Cardiac muscle cell (in vitro differentiated cells and primary cell): ENCODE results near the gene APBB1IP. TPM values are rescaled to one million over a fixed set of nuclear protein-coding genes. Genes with fewer than 3 reads are reported as not detected.
A peak's percentile ranks its signal among the peaks of the same experiment; 100 is the strongest.

Experiments
- DNase-seq, 2 donors: peaks; one replicate each; pipeline versions ENCODE4 v3.0.0 to v3.0.0-alpha.2; 2010 to 2017; ENCODE audit warnings: low read depth in 1 of 2, low spot score in 1 of 2
- H3K27ac ChIP-seq: fragments of 200-600 bp; sonication (generic); 2 replicates; pipeline ENCODE4 v1.5.1; 2016
- H3K27me3 ChIP-seq: fragments of 200-600 bp; sonication (generic); 2 replicates; pipeline ENCODE4 v1.6.0; 2016; ENCODE audit warnings: control low read depth
- H3K36me3 ChIP-seq: fragments of 200-600 bp; sonication (generic); 2 replicates; pipeline ENCODE4 v1.5.1; 2016; ENCODE audit warnings: control low read depth
- H3K4me1 ChIP-seq: fragments of 200-600 bp; sonication (generic); 2 replicates; pipeline ENCODE4 v1.8.1; 2017; ENCODE audit warnings: low read depth, mild to moderate bottlenecking, mixed run types
- H3K4me3 ChIP-seq: fragments of 200-600 bp; sonication (generic); 2 replicates; pipeline ENCODE4 v1.5.1; 2016; ENCODE audit warnings: mild to moderate bottlenecking
- H3K9me3 ChIP-seq: fragments of 200-600 bp; sonication (generic); 2 replicates; pipeline ENCODE4 v1.5.1; 2017; ENCODE audit warnings: low read depth, mild to moderate bottlenecking, control low read depth
- CTCF ChIP-seq: IDR thresholded peaks from 2 replicates; pipeline ENCODE4 v1.5.1; 2012; ENCODE audit warnings: low read depth, mild to moderate bottlenecking, low read length
- polyA plus RNA-seq: library from polyadenylated mRNA; unstranded; fragments of >200 nt; fragmentation: Nextera tagmentation; extraction: Ambion mirVana; gene quantifications from 2 replicates; pipeline ENCODE4 v1.2.1, GENCODE V29; 2016
- total RNA-seq: library from RNA; depleted of rRNA; stranded (reverse); fragments of >200 nt; gene quantifications from 2 replicates; pipeline ENCODE4 v1.2.3, GENCODE V29; 2016

APBB1IP gene
- total and polyA plus RNA-seq, 2 experiments from 2014 or later, result not detected

- Histone ChIP-seq H3K27ac (no peak overlapping the region), H3K9me3 (no peaks in the 10 kb centered on the region), H3K4me3 (no peak overlapping the region), H3K36me3 (no peaks in the 10 kb centered on the region), H3K4me1 (no peaks in the 10 kb centered on the region), H3K27me3 (no peaks in the 10 kb centered on the region)
- DNase-seq, result no peak
- no peak for TF ChIP-seq CTCF
Measured at GRCh38 chr10:26520575-26520974, 82.4 kb downstream of the APBB1IP start.

GRCh38 chr10:26524161-26524896 lies 86.2 kb downstream of the APBB1IP start:
- no peak for TF ChIP-seq CTCF
- no peaks in the 10 kb centered on the region for H3K9me3 ChIP-seq
- H3K4me3 ChIP-seq, result no peak overlapping the region
- no peaks in the 10 kb centered on the region for H3K36me3 ChIP-seq
- peak in 1 of 2 donors; percentile 6 for DNase-seq
- no peaks in the 10 kb centered on the region for H3K27me3 ChIP-seq
- H3K27ac ChIP-seq, result no peak overlapping the region
- H3K4me1 ChIP-seq, result no peaks in the 10 kb centered on the region

- Histone ChIP-seq H3K27me3 (no peaks in the 10 kb centered on the region), H3K9me3 (no peaks in the 10 kb centered on the region), H3K4me1 (no peaks in the 10 kb centered on the region), H3K27ac (no peak overlapping the region), H3K36me3 (no peaks in the 10 kb centered on the region), H3K4me3 (no peak overlapping the region)
- no peak for TF ChIP-seq CTCF
- no peak for DNase-seq
Measured at GRCh38 chr10:26525586-26525985, 87.4 kb downstream of the APBB1IP start.

- TF ChIP-seq CTCF, result no peak
- Histone ChIP-seq H3K4me1 (no peaks in the 10 kb centered on the region), H3K4me3 (no peak overlapping the region), H3K27ac (no peak overlapping the region), H3K27me3 (no peaks in the 10 kb centered on the region), H3K36me3 (no peaks in the 10 kb centered on the region), H3K9me3 (no peaks in the 10 kb centered on the region)
- DNase-seq, result no peak
Measured at GRCh38 chr10:26527018-26527417, 88.9 kb downstream of the APBB1IP start.

GRCh38 chr10:26528048-26528447 lies 89.9 kb downstream of the APBB1IP start:
- no peaks in the 10 kb centered on the region for H3K27me3 ChIP-seq
- TF ChIP-seq CTCF, result no peak
- no peaks in the 10 kb centered on the region for H3K9me3 ChIP-seq
- H3K4me1 ChIP-seq, result no peaks in the 10 kb centered on the region
- no peak for DNase-seq
- H3K4me3 ChIP-seq, result no peak overlapping the region
- no peaks in the 10 kb centered on the region for H3K36me3 ChIP-seq
- H3K27ac ChIP-seq, result no peak overlapping the region
